ENCODE measurements around the gene LZIC.
"Not testable (repeated sequence)": the region's sequence is repeated elsewhere in the genome, so short reads cannot be mapped to it uniquely, and the experiment has no call there.

The LZIC gene

DNA sequence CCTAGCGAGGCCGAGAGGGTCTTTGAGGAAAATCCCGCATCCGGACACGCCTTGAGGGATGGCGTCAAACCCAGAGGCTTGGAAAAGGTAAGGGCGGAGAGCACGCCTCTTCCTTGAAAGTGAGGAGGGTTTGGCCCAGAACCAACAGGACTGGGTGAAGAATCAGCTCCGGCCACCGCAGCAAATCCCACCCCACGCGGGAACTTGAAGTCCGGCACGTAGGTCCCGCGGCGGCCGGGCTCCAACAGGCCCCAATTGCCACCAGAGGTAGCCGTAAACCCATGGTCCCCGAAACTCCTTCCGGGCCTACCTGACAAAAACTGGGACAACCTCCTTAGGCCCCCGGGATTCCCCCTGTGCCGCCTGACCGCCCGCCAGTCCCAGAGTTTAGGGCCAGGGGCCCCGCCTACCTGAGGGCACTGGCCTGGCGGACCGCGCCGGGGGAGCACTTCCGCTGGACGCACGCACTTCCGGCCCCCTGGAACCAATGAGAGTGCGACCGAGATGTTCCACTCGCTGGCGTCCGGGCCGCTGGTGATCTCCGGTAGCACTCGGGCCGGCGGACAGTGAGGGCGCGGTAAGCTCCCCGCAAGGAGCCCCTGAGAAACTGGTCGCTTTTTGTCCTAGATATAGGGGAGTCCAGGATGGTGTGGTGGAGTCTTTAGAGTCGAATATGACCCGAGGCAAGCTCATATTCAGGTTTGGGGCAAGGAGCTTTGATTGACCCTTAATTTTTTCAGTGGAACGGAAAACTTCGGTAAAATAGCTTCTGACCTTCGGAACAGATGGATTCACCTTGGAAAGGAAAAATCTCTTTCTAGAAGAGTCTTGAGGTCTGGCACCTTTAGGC is at the start of gene LZIC, which contains the start of gene NMNAT1:
TSS of gene LZIC (minus strand) at position 453 of the 850 bp plus-strand sequence. CDS start 6,772 bp downstream, outside the sequence.
TSS of gene NMNAT1 (plus strand) at position 537 of the 850 bp plus-strand sequence. CDS start 28,599 bp downstream, outside the sequence.
- DNase-seq (ENCODE audit: low read depth), result peak; percentile 87

DNA sequence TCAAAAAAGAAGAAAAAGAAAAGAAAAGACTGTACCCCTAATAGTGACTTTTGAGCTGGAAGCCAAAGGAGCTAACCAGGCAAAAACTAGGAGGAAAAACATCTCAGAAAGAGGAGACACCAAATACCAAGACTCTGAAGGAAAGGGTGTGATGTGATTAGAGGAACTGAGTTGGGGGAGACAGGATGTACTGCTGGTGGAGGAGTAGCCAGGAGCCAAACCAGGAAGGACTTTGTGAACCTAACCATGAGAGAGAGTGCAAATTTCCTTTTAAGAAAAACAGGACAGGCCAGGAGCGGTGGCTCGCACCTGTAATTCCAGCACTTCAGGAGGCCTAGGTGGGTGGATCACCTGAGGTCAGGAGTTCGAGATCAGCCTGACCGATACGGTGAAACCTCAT is 49.7 kb upstream of the LZIC start:
- no peak for DNase-seq (ENCODE audit: low read depth)

DNA sequence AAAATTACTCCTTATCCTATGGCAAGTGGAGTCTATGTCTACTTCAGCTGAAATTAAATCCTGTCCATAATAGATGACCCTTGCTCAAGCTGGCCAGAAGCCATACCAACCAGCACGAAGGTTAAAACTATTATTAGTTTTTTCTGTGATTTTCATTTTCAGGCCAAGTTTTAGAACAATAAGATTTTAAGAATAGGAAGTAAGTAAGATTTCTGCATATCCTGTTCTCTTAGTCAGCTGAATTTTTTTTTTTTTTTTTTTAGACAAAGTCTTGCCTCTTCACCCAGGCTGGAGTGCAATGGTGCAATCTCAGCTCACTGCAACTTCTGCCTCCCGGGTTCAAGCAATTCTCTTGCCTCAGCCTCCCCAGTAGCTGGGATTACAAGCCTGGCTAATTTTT is 47.8 kb upstream of the LZIC start:
- DNase-seq (ENCODE audit: low read depth), result no peak

DNA sequence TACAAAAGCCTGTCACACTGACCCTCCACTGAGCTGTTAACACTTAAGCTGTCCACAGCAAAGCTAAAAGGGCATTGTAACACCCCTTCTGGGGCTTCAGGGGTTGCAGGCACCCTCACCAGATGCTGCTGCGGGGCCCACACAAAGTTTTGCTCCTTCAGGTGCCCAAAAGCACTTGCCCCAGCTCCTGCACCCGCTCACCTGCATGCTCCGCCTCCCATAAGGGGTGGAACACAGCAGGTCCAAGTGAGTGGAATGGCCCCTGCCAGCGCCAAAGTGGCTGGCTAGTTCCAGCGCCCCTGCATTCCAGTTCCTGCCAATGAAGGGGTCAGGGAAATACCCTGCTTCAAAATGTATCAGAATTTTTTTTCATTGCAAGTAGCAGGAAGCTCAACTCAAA is 46.6 kb upstream of the LZIC start:
- no peak for DNase-seq (ENCODE audit: low read depth)

- no peak for DNase-seq (ENCODE audit: low read depth)
These were observed 41.8 kb upstream of the LZIC start for GRCh38 chr1:9985001-9985400.

DNA sequence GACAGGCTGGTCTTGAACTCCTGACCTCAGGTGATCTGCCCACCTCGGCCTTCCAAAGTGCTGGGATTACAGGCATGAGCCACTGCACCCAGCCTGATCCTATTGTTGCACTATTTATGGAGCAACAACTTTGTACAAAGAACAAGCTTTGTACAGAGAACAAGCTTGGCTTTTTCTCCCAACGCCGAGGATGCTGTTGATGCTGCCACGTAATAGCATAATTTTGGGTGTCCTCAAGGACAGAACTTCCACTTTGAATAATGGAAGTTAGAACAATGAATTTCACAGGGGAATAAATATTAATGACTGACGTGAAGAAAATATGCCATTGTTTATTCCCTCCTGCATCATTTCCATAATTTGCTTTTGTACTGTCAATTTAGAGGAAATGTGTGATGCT is 41.1 kb upstream of the LZIC start:
- no peak for DNase-seq (ENCODE audit: low read depth)

GRCh38 chr1:9960706-9961562 is 17.7 kb upstream of the LZIC start:
- DNase-seq (ENCODE audit: low read depth), result no peak

DNA sequence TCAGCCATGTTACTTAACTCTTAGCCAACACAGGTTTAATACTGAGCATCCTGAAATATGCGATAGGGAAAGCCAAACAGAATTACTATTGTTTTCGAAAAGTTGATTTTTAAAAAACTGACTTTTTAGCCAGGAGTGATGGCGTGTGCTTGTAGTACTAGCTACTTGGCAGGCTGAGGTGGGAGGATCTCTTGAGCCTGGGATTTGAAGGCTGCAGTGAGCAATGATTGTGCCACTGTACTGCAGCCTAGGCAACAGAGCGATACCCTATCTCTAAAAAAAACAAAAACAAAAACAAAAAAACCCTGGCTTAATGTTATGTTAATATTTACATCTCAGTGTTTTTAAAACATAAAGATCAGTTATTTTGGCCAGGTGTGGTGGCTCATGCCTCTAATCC is 16.8 kb upstream of the LZIC start:
- no peak for DNase-seq (ENCODE audit: low read depth)

GRCh38 chr1:9957726-9958125 is 14.5 kb upstream of the LZIC start:
- DNase-seq (ENCODE audit: low read depth), result no peak

GRCh38 chr1:9946315-9946714 is 3.1 kb upstream of the LZIC start:
- no peak for DNase-seq (ENCODE audit: low read depth)

- peak; percentile 31 for DNase-seq (ENCODE audit: low read depth)
These were observed 722 bp downstream of the LZIC start for GRCh38 chr1:9942399-9942938.

- DNase-seq (ENCODE audit: low read depth), result no peak
These were observed 13.5 kb downstream of the LZIC start for GRCh38 chr1:9929431-9930385.

- DNase-seq (ENCODE audit: low read depth), result no peak
These were observed 15.9 kb downstream of the LZIC start for GRCh38 chr1:9927259-9927658.

GRCh38 chr1:9922342-9922741 is 20.8 kb downstream of the LZIC start:
- DNase-seq (ENCODE audit: low read depth), result no peak

DNA sequence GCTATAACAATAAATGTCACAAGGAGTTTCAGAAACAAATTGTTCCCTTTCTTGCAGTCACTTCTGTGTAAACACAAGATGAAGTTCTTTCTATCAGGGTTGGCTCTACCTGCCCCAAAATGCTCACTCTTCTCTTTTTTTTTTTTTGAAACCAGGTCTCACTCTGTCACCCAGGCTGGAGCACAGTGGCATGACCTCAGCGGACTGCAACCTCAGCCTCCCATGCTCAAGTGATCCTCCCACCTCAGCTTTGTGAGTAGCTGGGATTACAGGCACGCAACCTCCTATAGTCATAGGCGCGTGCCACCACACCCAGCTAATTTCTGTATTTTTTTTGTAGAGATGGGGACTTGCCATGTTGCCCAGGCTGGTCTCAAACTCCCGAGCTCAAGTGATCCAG is 22.6 kb downstream of the LZIC start:
- no peak for DNase-seq (ENCODE audit: low read depth)

DNA sequence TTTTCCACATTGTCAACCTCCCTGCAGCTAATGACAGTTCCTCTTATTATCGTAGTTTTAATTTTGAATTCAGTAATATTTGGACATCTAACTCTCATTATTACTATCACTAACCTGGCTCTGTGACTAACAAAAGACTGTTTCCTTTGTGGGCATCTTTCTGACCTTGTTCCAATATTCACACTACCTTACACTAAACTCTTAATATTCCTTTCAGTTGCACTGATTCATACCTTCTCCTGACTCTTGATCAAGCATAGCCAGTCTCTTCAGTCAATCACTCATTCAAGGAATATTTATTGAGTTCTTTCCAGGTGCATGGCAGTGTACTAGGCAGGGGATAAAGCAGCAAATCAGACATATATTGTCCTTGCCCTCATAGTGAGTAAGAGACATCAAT is 25.3 kb downstream of the LZIC start:
- no peak for DNase-seq (ENCODE audit: low read depth)

DNA sequence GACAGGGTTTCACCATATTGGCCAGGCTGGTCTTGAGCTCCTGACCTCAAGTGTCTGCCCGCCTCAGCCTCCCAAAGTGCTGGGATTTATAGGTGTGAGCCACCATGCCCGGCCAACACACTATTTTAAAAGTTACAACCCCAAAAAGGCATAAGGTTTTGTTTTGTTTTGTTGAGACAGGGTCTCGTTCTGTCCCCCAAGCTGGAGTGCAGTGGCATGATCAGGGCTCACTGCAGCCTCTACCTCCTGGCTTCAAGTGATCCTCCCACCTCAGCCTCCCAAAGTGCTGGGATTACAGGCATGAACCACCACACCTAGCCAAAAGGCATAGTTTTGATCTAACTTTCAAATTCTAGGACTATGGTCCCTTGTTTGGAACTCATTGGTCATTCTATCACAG is 25.7 kb downstream of the LZIC start:
- DNase-seq (ENCODE audit: low read depth), result not testable (repeated sequence)

DNA sequence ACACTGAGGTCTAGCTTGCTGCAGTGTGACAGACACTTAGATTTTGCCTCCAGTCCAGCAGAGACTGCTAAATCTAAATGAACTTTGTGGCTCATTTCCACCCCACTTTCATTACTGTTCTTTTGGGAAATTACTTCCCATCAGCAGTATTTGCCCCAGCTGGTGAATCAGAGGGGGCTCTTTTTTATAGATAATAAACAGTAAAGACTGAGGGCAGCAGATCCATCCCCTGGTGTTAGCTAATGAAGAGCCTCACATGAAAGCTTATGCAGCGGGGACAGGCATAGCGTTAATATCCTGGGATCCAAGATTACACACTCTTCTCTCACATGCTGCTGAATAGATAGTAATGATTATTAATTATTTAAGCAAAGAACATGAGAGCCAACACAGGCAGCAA is 26.7 kb downstream of the LZIC start:
- DNase-seq (ENCODE audit: low read depth), result no peak

DNA sequence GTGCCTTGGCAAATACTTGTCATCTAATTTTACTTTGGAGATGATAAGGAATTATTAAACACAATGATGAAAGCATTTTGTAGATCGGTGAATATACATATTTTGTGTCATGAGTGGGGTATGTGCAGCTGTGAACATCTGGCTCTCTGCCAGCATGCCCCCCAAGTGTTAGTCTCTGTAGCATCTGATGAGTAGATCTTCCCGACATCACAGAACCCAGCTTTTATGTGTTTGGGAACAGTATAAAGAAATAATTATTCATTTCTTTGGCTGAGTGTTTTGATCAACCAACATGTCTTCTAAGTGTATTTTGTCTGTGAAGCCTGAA is 28.6 kb downstream of the LZIC start:
- no peak for DNase-seq (ENCODE audit: low read depth)

- DNase-seq (ENCODE audit: low read depth), result no peak
These were observed 30.8 kb downstream of the LZIC start for GRCh38 chr1:9912264-9912936.
